ENCODE results near the gene SPAG16. TPM values are rescaled to one million over a fixed set of nuclear protein-coding genes. Genes with fewer than 3 reads are reported as not detected.

SPAG16 gene
- total and polyA plus RNA-seq, 2 donors from 2014 or later: 35.9 to 38.5 TPM

GRCh38 chr2:214386720-214387119, 1102.5 kb downstream of the SPAG16 start:
- no peaks in the 10 kb centered on the region for H3K36me3 ChIP-seq (ENCODE audit: control insufficient read depth in 2 of 3, insufficient read depth in 3 of 3, low read length in 3 of 3)
- no peak overlapping the region for H3K27ac ChIP-seq (ENCODE audit: low read depth in 2 of 2, low read length in 2 of 2)
- H3K4me3 ChIP-seq (ENCODE audit: low read length in 3 of 3): no peak overlapping the region
- H3K9me3 ChIP-seq (ENCODE audit: control insufficient read depth in 2 of 3, insufficient read depth in 1 of 3, low read length in 3 of 3): no peaks in the 10 kb centered on the region
- DNase-seq: no peak
- FAIRE-seq: no peak
- intact Hi-C loops (cut with DNase I): no loop called here
- no peak overlapping the region for H3K9ac ChIP-seq (ENCODE audit: low read length in 3 of 3)
- no peaks in the 10 kb centered on the region for H3K27me3 ChIP-seq (ENCODE audit: control insufficient read depth, insufficient read depth, low read length)
- H3K4me1 ChIP-seq (ENCODE audit: control insufficient read depth in 2 of 3, insufficient read depth in 2 of 3, low read depth in 1 of 3, low read length in 3 of 3): no peaks in the 10 kb centered on the region
- no peak for TF ChIP-seq CTCF (IDR thresholded peaks at IDR 0.05; ENCODE audit: borderline replicate concordance, extremely low read depth, insufficient read depth)

- FAIRE-seq: no peak
Observed at GRCh38 chr2:214389334-214389733, 1105.1 kb downstream of the SPAG16 start.

GRCh38 chr2:214393796-214394195, 1109.5 kb downstream of the SPAG16 start:
- intact Hi-C loops (cut with DNase I): no loop called here
- Histone ChIP-seq H3K4me1 (ENCODE audit: control insufficient read depth in 2 of 3, insufficient read depth in 2 of 3, low read depth in 1 of 3, low read length in 3 of 3) (no peaks in the 10 kb centered on the region), H3K9ac (ENCODE audit: low read length in 3 of 3) (no peak overlapping the region), H3K9me3 (ENCODE audit: control insufficient read depth in 2 of 3, insufficient read depth in 1 of 3, low read length in 3 of 3) (no peaks in the 10 kb centered on the region), H3K27me3 (ENCODE audit: control insufficient read depth, insufficient read depth, low read length) (no peaks in the 10 kb centered on the region), H3K4me3 (ENCODE audit: low read length in 3 of 3) (no peak overlapping the region), H3K36me3 (ENCODE audit: control insufficient read depth in 2 of 3, insufficient read depth in 3 of 3, low read length in 3 of 3) (no peaks in the 10 kb centered on the region), H3K27ac (ENCODE audit: low read depth in 2 of 2, low read length in 2 of 2) (no peak overlapping the region)
- FAIRE-seq (no peak), DNase-seq (no peak)
- no peak for TF ChIP-seq CTCF (IDR thresholded peaks at IDR 0.05; ENCODE audit: borderline replicate concordance, extremely low read depth, insufficient read depth)

More at GRCh38 chr2:214389334-214389733, 1105.1 kb downstream of the SPAG16 start:
- Histone ChIP-seq H3K4me3 (ENCODE audit: low read length in 3 of 3) (no peak overlapping the region), H3K9ac (ENCODE audit: low read length in 3 of 3) (no peak overlapping the region), H3K9me3 (ENCODE audit: control insufficient read depth in 2 of 3, insufficient read depth in 1 of 3, low read length in 3 of 3) (no peaks in the 10 kb centered on the region), H3K4me1 (ENCODE audit: control insufficient read depth in 2 of 3, insufficient read depth in 2 of 3, low read depth in 1 of 3, low read length in 3 of 3) (no peaks in the 10 kb centered on the region), H3K36me3 (ENCODE audit: control insufficient read depth in 2 of 3, insufficient read depth in 3 of 3, low read length in 3 of 3) (no peaks in the 10 kb centered on the region), H3K27ac (ENCODE audit: low read depth in 2 of 2, low read length in 2 of 2) (no peak overlapping the region), H3K27me3 (ENCODE audit: control insufficient read depth, insufficient read depth, low read length) (no peaks in the 10 kb centered on the region)
- no peak for TF ChIP-seq CTCF (IDR thresholded peaks at IDR 0.05; ENCODE audit: borderline replicate concordance, extremely low read depth, insufficient read depth)
- DNase-seq: no peak
- intact Hi-C loops (cut with DNase I): no loop called here

- no peak for FAIRE-seq
- DNase-seq: no peak
- no peak overlapping the region for H3K9ac ChIP-seq (ENCODE audit: low read length in 3 of 3)
- no peaks in the 10 kb centered on the region for H3K27me3 ChIP-seq (ENCODE audit: control insufficient read depth, insufficient read depth, low read length)
- H3K4me3 ChIP-seq (ENCODE audit: low read length in 3 of 3): no peak overlapping the region
- intact Hi-C loops (cut with DNase I): no loop called here
- no peaks in the 10 kb centered on the region for H3K9me3 ChIP-seq (ENCODE audit: control insufficient read depth in 2 of 3, insufficient read depth in 1 of 3, low read length in 3 of 3)
- no peaks in the 10 kb centered on the region for H3K4me1 ChIP-seq (ENCODE audit: control insufficient read depth in 2 of 3, insufficient read depth in 2 of 3, low read depth in 1 of 3, low read length in 3 of 3)
- H3K27ac ChIP-seq (ENCODE audit: low read depth in 2 of 2, low read length in 2 of 2): no peak overlapping the region
- no peak for TF ChIP-seq CTCF (IDR thresholded peaks at IDR 0.05; ENCODE audit: borderline replicate concordance, extremely low read depth, insufficient read depth)
- no peaks in the 10 kb centered on the region for H3K36me3 ChIP-seq (ENCODE audit: control insufficient read depth in 2 of 3, insufficient read depth in 3 of 3, low read length in 3 of 3)
Observed at GRCh38 chr2:214395040-214395439, 1110.8 kb downstream of the SPAG16 start.

Measured in kidney (tissue), 14 donors.